ENCODE measurements around the gene TNS3. TPM values are rescaled to one million over a fixed set of nuclear protein-coding genes. Genes with fewer than 3 reads are reported as not detected.

The TNS3 gene
- total RNA-seq, 1 donor from 2014 or later: 40.8 TPM

DNA sequence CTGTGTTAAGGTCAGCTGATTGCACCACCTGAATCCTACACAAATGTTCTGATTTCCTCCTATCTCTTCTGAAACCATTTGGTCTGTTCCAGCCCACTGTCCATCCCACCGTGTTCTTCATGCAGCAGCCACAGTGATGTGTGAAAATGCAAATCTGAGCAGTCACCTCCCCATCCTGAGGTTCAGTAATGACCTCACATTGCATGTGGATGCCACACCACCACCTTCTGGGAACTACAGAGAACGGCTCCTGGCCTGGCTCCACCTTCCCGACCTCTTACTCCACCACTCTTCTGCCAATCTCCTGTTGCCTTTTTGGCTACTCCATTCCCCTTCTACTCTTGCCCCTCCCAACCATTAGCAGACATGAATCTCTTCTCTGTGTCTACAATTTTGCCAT is 244.4 kb downstream of the TNS3 start:
- no peak overlapping the region for H3K4me3 ChIP-seq (ENCODE audit: low read depth, low read length)
- TF ChIP-seq, protein P1, sequence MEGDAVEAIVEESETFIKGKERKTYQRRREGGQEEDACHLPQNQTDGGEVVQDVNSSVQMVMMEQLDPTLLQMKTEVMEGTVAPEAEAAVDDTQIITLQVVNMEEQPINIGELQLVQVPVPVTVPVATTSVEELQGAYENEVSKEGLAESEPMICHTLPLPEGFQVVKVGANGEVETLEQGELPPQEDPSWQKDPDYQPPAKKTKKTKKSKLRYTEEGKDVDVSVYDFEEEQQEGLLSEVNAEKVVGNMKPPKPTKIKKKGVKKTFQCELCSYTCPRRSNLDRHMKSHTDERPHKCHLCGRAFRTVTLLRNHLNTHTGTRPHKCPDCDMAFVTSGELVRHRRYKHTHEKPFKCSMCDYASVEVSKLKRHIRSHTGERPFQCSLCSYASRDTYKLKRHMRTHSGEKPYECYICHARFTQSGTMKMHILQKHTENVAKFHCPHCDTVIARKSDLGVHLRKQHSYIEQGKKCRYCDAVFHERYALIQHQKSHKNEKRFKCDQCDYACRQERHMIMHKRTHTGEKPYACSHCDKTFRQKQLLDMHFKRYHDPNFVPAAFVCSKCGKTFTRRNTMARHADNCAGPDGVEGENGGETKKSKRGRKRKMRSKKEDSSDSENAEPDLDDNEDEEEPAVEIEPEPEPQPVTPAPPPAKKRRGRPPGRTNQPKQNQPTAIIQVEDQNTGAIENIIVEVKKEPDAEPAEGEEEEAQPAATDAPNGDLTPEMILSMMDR (conservative IDR thresholded peaks at IDR 0.05; ENCODE audit: low read depth, low read length): peak; percentile 26
- no peak for DNase-seq (ENCODE audit: low read depth)

- no peak for DNase-seq (ENCODE audit: low read depth)
- TF ChIP-seq, protein P1 (conservative IDR thresholded peaks at IDR 0.05; ENCODE audit: low read depth, low read length): no peak
- no peak overlapping the region for H3K4me3 ChIP-seq (ENCODE audit: low read depth, low read length)
Observed at GRCh38 chr7:47336472-47337425, 245.2 kb downstream of the TNS3 start.

DNA sequence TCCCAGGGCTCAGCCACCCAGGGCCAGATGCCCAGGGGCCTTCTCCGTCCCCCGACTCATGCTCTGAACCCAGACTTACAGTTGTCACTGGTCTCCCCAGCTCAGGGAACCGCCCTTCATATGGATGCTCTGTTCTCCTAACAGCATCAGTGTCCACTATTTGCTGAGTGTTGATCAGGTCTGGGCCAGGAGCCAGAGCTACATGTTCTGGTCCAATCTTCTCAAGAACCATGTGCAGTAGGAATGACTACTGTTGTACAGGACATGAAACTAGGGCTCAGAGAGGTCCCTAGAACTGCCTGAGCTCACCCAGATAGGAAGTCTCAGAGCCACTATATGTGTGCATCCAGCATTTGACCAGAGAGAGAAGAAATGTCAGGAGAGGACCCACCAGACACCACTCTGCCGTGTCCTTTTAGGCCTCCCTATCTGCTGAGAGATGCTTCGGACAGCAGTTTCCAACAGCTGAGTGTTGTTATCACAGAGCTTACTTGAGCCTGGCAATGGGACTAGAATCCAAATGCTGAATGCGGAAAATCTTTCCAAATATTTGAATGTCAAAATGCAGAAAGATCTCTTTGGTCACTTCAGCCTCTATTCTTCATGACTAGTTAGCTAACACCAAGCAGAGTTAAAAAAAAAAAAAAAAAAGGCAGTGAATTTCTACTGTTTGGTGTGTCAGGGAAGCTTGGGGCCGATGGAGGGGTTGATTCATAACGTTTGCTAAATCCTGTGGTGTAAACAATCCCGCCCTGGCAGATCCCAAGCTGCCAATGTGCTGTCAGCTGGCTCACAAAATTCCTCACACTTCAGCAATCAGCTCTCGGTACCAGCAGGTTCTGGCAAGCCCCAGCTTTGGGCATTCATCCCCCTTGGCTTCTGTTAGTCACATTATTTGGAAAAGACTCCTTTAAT is 246.1 kb downstream of the TNS3 start:
- no peak for DNase-seq (ENCODE audit: low read depth)
- TF ChIP-seq, protein P1 (conservative IDR thresholded peaks at IDR 0.05; ENCODE audit: low read depth, low read length): no peak
- no peak overlapping the region for H3K4me3 ChIP-seq (ENCODE audit: low read depth, low read length)

GRCh38 chr7:47335071-47335470 is 246.8 kb downstream of the TNS3 start:
- no peak overlapping the region for H3K4me3 ChIP-seq (ENCODE audit: low read depth, low read length)
- DNase-seq (ENCODE audit: low read depth): no peak
- TF ChIP-seq, protein P1 (conservative IDR thresholded peaks at IDR 0.05; ENCODE audit: low read depth, low read length): no peak

- TF ChIP-seq, protein P1 (conservative IDR thresholded peaks at IDR 0.05; ENCODE audit: low read depth, low read length): no peak
- DNase-seq (ENCODE audit: low read depth): no peak
- H3K4me3 ChIP-seq (ENCODE audit: low read depth, low read length): no peak overlapping the region
Observed at GRCh38 chr7:47333959-47334358, 248.0 kb downstream of the TNS3 start.

GRCh38 chr7:47333554-47333887 is 248.4 kb downstream of the TNS3 start:
- no peak for DNase-seq (ENCODE audit: low read depth)
- TF ChIP-seq, protein P1 (conservative IDR thresholded peaks at IDR 0.05; ENCODE audit: low read depth, low read length): no peak
- H3K4me3 ChIP-seq (ENCODE audit: low read depth, low read length): no peak overlapping the region
